Measurements from ENCODE around the gene TBX19.

Gene TBX19

DNA sequence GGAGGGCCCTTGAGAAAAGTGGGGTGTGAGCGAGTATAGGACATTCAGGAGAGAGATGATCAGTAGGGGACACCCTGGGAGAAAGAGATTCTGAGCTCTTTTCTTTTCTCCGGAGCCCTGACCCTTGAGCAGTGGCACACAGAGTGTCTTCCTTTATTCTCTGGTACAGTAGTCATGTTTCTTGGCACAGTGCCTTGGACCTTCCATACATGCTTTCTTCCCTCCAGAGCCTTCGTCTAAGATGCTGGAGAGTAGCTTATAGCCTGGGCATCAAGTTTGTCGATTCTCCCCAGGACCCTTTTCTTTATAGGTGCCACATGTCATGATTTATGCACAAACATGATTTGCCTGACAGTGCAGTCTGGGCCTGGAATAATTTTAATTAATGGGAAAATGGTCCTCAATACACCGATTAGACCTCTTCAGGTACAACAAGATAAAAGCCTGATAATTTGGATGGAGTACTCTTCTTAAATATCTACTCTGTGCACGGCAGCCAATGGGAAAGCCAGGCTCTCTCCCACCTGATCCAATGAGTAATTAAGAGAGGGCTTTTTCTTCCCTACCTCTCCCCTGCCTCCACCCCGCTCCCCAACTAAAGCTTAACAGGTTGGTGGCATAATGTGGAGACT is at the start of gene TBX19:
TBX19 (plus strand) TSS at position 582 of the 632 bp plus-strand sequence. CDS start 214 bp downstream, outside the sequence.
- H3K4me1 ChIP-seq (ENCODE audit: control insufficient read depth in 2 of 2, insufficient read depth in 2 of 2, low read length in 2 of 2), result peaks cover 0 to under 1% of the 10 kb centered on the region in 2 donors
- no peaks in the 10 kb centered on the region for H3K36me3 ChIP-seq (ENCODE audit: control insufficient read depth in 2 of 2, insufficient read depth in 2 of 2, low read length in 2 of 2)
- H3K4me3 ChIP-seq (ENCODE audit: low read length in 2 of 2), result no peak within 1 kb of the TSS
- no peak within 1 kb of the TSS for H3K27ac ChIP-seq (ENCODE audit: low read depth in 2 of 2, low read length in 2 of 2)
- no peak within 1 kb of the TSS for H3K9ac ChIP-seq (ENCODE audit: low read depth in 1 of 2, low read length in 2 of 2)
- no peaks in the 10 kb centered on the region for H3K9me3 ChIP-seq (ENCODE audit: control insufficient read depth in 2 of 2, low read length in 2 of 2)
- no peaks in the 10 kb centered on the region for H3K27me3 ChIP-seq (ENCODE audit: control insufficient read depth in 2 of 2, insufficient read depth in 2 of 2, low read length in 2 of 2)

DNA sequence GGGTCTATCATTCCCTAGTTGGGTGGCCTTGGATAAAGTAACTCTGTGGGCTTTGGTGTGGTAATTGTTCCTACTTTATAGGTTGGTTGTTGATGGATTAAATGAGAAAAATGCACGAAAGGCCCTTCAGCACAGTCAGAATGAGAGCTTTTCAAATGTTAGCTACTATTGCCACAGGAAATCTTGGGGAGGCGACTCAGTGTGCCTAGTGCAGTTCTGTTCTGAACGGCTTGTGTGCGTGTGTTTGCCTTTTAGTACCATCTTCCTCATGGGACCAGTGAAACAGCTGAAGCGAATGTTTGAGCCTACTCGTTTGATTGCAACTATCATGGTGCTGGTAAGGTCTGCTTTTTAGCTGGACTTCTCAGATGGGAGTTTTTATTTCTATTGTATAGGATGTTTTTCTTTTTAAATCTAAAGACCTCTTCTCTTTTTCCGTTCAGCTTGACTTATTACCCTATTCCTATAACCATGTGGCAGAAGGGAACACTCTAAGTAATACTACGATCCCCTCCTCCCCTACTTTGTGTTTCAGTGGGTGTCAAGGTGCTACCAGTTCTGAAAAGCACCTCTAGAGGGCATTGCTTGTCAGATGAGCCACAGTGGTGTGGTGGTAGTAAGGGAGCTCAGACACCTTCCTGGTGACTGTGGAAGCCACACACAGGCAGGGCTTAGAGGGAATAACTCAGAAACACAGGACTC is 45.7 kb upstream of the TBX19 start:
- H3K9ac ChIP-seq (ENCODE audit: low read depth in 1 of 2, low read length in 2 of 2), result no peak overlapping the region

DNA sequence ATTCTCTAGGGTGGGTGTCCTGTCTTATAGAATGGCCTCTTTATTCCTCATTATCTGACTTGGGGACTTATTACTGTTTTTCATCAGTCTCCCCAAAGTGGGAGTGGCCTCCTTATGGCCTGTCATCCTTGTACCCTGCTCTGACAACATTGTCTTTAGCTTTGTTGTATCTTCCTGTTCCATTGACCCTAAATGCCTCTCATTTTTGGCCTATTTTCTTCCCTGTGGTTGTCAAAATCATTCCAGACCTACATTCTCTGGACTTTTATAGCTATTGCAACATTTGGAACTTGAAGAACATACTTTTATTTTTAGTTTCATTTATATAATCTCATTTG is 45.2 kb upstream of the TBX19 start:
- H3K9ac ChIP-seq (ENCODE audit: low read depth in 1 of 2, low read length in 2 of 2), result no peak overlapping the region
- H3K36me3 ChIP-seq (ENCODE audit: control insufficient read depth in 2 of 2, insufficient read depth in 2 of 2, low read length in 2 of 2), result peaks cover 63 to 64% of the 10 kb centered on the region in 2 donors
- peaks cover 0 to 8% of the 10 kb centered on the region in 2 donors for H3K4me1 ChIP-seq (ENCODE audit: control insufficient read depth in 2 of 2, insufficient read depth in 2 of 2, low read length in 2 of 2)
- no peak overlapping the region for H3K4me3 ChIP-seq (ENCODE audit: low read length in 2 of 2)
- no peaks in the 10 kb centered on the region for H3K9me3 ChIP-seq (ENCODE audit: control insufficient read depth in 2 of 2, low read length in 2 of 2)
- H3K27ac ChIP-seq (ENCODE audit: low read depth in 2 of 2, low read length in 2 of 2), result no peak overlapping the region
- no peaks in the 10 kb centered on the region for H3K27me3 ChIP-seq (ENCODE audit: control insufficient read depth in 2 of 2, insufficient read depth in 2 of 2, low read length in 2 of 2)

More for the DNA sequence above, 45.7 kb upstream of the TBX19 start:
- peaks cover 58 to 67% of the 10 kb centered on the region in 2 donors for H3K36me3 ChIP-seq (ENCODE audit: control insufficient read depth in 2 of 2, insufficient read depth in 2 of 2, low read length in 2 of 2)
- no peaks in the 10 kb centered on the region for H3K9me3 ChIP-seq (ENCODE audit: control insufficient read depth in 2 of 2, low read length in 2 of 2)
- H3K4me1 ChIP-seq (ENCODE audit: control insufficient read depth in 2 of 2, insufficient read depth in 2 of 2, low read length in 2 of 2), result peaks cover 0 to 8% of the 10 kb centered on the region in 2 donors
- H3K27ac ChIP-seq (ENCODE audit: low read depth in 2 of 2, low read length in 2 of 2), result no peak overlapping the region
- H3K4me3 ChIP-seq (ENCODE audit: low read length in 2 of 2), result no peak overlapping the region
- no peaks in the 10 kb centered on the region for H3K27me3 ChIP-seq (ENCODE audit: control insufficient read depth in 2 of 2, insufficient read depth in 2 of 2, low read length in 2 of 2)

DNA sequence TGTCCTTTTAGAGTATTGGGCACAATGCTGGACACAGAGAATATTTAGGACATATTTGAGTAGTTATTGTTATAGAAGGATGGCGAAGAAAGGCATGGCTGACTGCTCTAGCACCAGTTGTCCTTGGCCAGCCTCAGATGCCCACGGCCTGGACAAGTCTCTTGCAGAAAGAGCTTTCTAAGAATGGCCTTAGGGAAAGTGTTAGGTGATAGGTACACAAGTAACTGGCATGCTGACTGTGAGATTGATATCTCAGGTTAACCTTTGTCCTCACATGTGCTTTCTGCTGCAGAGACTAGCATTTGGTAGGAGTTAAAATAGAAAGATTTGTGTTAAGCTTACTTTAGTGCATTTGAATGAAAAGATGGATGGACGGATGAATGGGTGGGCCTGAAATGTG is 44.7 kb upstream of the TBX19 start:
- Histone ChIP-seq H3K9ac (ENCODE audit: low read depth in 1 of 2, low read length in 2 of 2) (no peak overlapping the region), H3K36me3 (ENCODE audit: control insufficient read depth in 2 of 2, insufficient read depth in 2 of 2, low read length in 2 of 2) (peaks cover 63 to 64% of the 10 kb centered on the region in 2 donors), H3K9me3 (ENCODE audit: control insufficient read depth in 2 of 2, low read length in 2 of 2) (no peaks in the 10 kb centered on the region), H3K4me3 (ENCODE audit: low read length in 2 of 2) (no peak overlapping the region), H3K4me1 (ENCODE audit: control insufficient read depth in 2 of 2, insufficient read depth in 2 of 2, low read length in 2 of 2) (peaks cover 0 to 8% of the 10 kb centered on the region in 2 donors), H3K27ac (ENCODE audit: low read depth in 2 of 2, low read length in 2 of 2) (no peak overlapping the region), H3K27me3 (ENCODE audit: control insufficient read depth in 2 of 2, insufficient read depth in 2 of 2, low read length in 2 of 2) (no peaks in the 10 kb centered on the region)

DNA sequence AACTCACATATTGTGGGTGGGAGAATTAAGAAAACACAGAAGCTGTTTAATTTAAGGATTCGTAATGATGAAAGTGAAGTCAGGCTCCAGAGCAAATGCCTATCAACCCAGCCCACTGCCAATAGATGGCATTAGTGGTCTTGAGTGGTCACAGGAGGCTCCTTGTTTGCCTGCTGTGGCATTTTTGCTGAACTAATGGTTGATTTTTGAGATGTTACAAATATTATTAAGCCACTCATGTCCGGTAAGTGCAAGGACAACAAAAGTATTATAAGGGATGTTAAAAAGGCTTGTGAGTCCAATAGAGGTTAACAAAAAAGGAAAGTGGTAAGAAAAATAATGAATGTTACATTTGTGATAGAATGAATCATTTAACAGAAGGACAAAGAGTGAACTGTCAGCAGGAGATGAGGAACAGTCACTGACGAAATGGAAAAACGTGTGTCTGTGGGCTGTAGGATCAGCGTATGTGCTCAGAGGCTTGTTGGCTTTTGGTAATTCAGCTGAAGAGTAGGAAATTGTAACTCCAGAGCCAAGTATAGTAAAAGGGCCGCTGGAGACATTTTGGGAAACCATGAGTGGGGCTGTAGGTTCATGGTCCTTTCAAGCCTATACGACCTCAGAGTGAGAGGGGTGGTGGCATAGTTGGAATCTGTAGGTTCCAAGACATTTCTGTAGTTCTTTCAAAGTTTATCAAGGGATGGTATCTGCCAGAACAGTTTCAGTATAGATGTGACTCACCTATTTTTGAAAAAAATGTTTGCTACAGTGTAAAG is 43.7 kb upstream of the TBX19 start:
- H3K27me3 ChIP-seq (ENCODE audit: control insufficient read depth in 2 of 2, insufficient read depth in 2 of 2, low read length in 2 of 2), result no peaks in the 10 kb centered on the region
- H3K4me1 ChIP-seq (ENCODE audit: control insufficient read depth in 2 of 2, insufficient read depth in 2 of 2, low read length in 2 of 2), result peaks cover 0 to 8% of the 10 kb centered on the region in 2 donors
- no peaks in the 10 kb centered on the region for H3K9me3 ChIP-seq (ENCODE audit: control insufficient read depth in 2 of 2, low read length in 2 of 2)
- no peak overlapping the region for H3K9ac ChIP-seq (ENCODE audit: low read depth in 1 of 2, low read length in 2 of 2)
- H3K36me3 ChIP-seq (ENCODE audit: control insufficient read depth in 2 of 2, insufficient read depth in 2 of 2, low read length in 2 of 2), result peaks cover 61 to 69% of the 10 kb centered on the region in 2 donors
- H3K27ac ChIP-seq (ENCODE audit: low read depth in 2 of 2, low read length in 2 of 2), result no peak overlapping the region
- H3K4me3 ChIP-seq (ENCODE audit: low read length in 2 of 2), result no peak overlapping the region

DNA sequence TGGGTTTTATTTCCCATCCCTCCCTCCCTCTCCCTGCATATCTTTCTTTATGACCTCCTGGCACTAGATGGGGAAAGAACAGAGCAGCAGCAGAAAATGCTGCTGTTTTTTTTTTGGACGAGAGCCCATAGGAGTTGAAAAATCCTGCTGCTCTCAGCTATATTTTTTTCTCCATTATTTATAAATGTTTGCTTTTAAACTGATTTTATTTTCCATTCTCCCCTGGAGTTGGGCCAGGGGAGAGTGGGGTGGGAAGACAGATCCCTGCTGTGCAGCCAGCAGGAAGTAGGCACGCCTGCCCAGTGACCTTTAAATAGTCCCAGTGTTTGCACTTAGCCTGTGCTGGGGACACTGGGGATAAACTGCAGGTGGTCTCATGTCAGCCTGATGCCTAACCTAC is 37.5 kb upstream of the TBX19 start:
- Histone ChIP-seq H3K27ac (ENCODE audit: low read depth in 2 of 2, low read length in 2 of 2) (peak overlapping the region in 1 of 2 donors; percentile 20), H3K9me3 (ENCODE audit: control insufficient read depth in 2 of 2, low read length in 2 of 2) (no peaks in the 10 kb centered on the region), H3K4me1 (ENCODE audit: control insufficient read depth in 2 of 2, insufficient read depth in 2 of 2, low read length in 2 of 2) (peaks cover 6 to 7% of the 10 kb centered on the region in 2 donors), H3K9ac (ENCODE audit: low read depth in 1 of 2, low read length in 2 of 2) (no peak overlapping the region), H3K27me3 (ENCODE audit: control insufficient read depth in 2 of 2, insufficient read depth in 2 of 2, low read length in 2 of 2) (no peaks in the 10 kb centered on the region), H3K36me3 (ENCODE audit: control insufficient read depth in 2 of 2, insufficient read depth in 2 of 2, low read length in 2 of 2) (peaks cover 40 to 64% of the 10 kb centered on the region in 2 donors), H3K4me3 (ENCODE audit: low read length in 2 of 2) (no peak overlapping the region)

DNA sequence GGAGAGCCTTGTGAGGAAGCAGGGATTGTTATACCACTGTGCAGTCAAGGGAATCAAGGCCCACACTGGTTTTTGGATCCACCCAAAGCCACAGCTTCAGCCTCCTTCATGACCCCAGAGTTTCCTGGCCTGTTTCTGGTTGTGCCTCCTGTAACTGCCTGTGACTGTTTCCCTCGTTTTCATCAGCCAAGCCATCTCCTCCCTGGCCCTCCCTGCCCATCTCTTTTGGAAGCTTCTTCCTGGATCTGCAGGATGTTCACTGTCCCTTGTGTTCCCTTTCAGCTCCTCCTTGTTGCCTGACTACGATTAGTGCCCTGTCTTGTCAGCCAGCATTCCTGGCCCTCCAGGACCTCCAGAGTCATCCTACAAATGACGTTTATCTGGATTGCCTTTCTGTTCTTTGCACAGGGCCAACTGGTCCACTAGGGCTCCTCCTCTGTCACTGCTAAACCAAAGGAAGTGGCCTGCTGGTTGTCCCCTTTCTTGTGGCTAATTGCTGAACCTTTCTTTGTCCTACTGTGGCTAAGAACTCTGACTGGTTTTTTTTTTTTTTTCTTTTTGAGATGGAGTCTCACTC is 37.0 kb upstream of the TBX19 start:
- Histone ChIP-seq H3K4me3 (ENCODE audit: low read length in 2 of 2) (no peak overlapping the region), H3K27ac (ENCODE audit: low read depth in 2 of 2, low read length in 2 of 2) (peak overlapping the region in 1 of 2 donors; percentile 20), H3K36me3 (ENCODE audit: control insufficient read depth in 2 of 2, insufficient read depth in 2 of 2, low read length in 2 of 2) (peaks cover 37 to 61% of the 10 kb centered on the region in 2 donors), H3K4me1 (ENCODE audit: control insufficient read depth in 2 of 2, insufficient read depth in 2 of 2, low read length in 2 of 2) (peaks cover 6 to 7% of the 10 kb centered on the region in 2 donors), H3K9ac (ENCODE audit: low read depth in 1 of 2, low read length in 2 of 2) (no peak overlapping the region), H3K27me3 (ENCODE audit: control insufficient read depth in 2 of 2, insufficient read depth in 2 of 2, low read length in 2 of 2) (no peaks in the 10 kb centered on the region), H3K9me3 (ENCODE audit: control insufficient read depth in 2 of 2, low read length in 2 of 2) (no peaks in the 10 kb centered on the region)

DNA sequence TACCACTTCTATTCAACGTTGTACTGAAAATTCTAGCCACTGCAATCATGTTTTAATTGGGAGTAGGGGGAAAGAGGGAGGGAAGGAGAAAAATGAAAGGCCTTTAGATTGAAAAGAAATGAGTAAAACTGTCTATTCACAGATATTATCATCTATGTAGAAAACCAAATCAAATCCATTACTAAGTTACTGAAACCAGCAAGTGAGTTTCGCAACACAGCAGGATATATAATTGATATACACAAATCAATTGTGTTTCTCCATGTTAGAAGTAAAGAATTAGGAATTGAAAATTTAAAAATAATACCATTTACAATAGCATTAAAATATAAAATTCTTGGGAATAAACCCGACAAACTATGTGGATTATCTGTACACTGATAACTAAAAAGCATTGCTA is 35.6 kb upstream of the TBX19 start:
- Histone ChIP-seq H3K4me1 (ENCODE audit: control insufficient read depth in 2 of 2, insufficient read depth in 2 of 2, low read length in 2 of 2) (peaks cover 6 to 7% of the 10 kb centered on the region in 2 donors), H3K9me3 (ENCODE audit: control insufficient read depth in 2 of 2, low read length in 2 of 2) (no peaks in the 10 kb centered on the region), H3K27me3 (ENCODE audit: control insufficient read depth in 2 of 2, insufficient read depth in 2 of 2, low read length in 2 of 2) (no peaks in the 10 kb centered on the region), H3K36me3 (ENCODE audit: control insufficient read depth in 2 of 2, insufficient read depth in 2 of 2, low read length in 2 of 2) (peaks cover 40 to 59% of the 10 kb centered on the region in 2 donors), H3K9ac (ENCODE audit: low read depth in 1 of 2, low read length in 2 of 2) (no peak overlapping the region), H3K4me3 (ENCODE audit: low read length in 2 of 2) (no peak overlapping the region), H3K27ac (ENCODE audit: low read depth in 2 of 2, low read length in 2 of 2) (no peak overlapping the region)

DNA sequence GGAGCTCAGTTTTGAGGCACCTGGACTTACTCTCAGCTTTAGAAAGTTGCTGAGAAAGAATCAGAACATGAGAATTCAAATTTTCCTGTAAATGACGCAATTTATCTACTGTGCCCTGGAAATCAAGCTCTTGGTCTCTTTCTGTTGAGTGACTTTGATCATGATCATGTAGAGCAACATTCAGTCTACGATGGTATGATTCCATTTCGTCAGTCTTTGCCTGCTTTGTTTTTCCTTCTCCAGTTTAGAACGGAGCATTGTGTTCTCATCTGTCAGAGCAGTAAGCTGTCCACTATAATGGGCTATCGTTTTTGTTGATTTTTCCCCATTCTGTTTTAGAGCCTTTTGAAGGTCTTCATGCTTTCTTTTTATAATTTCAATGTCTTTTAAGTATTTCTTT is 34.2 kb upstream of the TBX19 start:
- Histone ChIP-seq H3K36me3 (ENCODE audit: control insufficient read depth in 2 of 2, insufficient read depth in 2 of 2, low read length in 2 of 2) (peaks cover 38 to 61% of the 10 kb centered on the region in 2 donors), H3K9me3 (ENCODE audit: control insufficient read depth in 2 of 2, low read length in 2 of 2) (no peaks in the 10 kb centered on the region), H3K4me3 (ENCODE audit: low read length in 2 of 2) (no peak overlapping the region), H3K27ac (ENCODE audit: low read depth in 2 of 2, low read length in 2 of 2) (no peak overlapping the region), H3K9ac (ENCODE audit: low read depth in 1 of 2, low read length in 2 of 2) (no peak overlapping the region), H3K27me3 (ENCODE audit: control insufficient read depth in 2 of 2, insufficient read depth in 2 of 2, low read length in 2 of 2) (no peaks in the 10 kb centered on the region), H3K4me1 (ENCODE audit: control insufficient read depth in 2 of 2, insufficient read depth in 2 of 2, low read length in 2 of 2) (peaks cover 6 to 7% of the 10 kb centered on the region in 2 donors)
